Liver (tissue), 9 donors: ENCODE data around the gene PLXNB2. TPM values are rescaled to one million over a fixed set of nuclear protein-coding genes. Genes with fewer than 3 reads are reported as not detected.

Experiments
- DNase-seq: peaks from one replicate; pipeline ENCODE4 v3.0.0-alpha.2; 2017; ENCODE audit warnings: low spot score
- H3K27ac ChIP-seq, 2 donors: one replicate each; pipeline ENCODE4 v1.7.0; 2013; ENCODE audit warnings: inconsistent platforms in 2 of 2, low read length in 2 of 2, control low read depth in 1 of 2, low read depth in 1 of 2, mild to moderate bottlenecking in 1 of 2
- H3K27me3 ChIP-seq, 4 donors: one replicate each; pipeline versions ENCODE4 v1.6.1 to v1.7.0; 2013; ENCODE audit warnings: low read length in 3 of 4, inconsistent platforms in 1 of 4, mild to moderate bottlenecking in 1 of 4, moderate library complexity in 1 of 4; ENCODE audit not compliant: control insufficient read depth in 4 of 4, insufficient read depth in 4 of 4
- H3K36me3 ChIP-seq, 4 donors: one replicate each; pipeline versions ENCODE4 v1.6.1 to v1.7.0; 2013; ENCODE audit warnings: low read length in 3 of 4, mild to moderate bottlenecking in 3 of 4, low read depth in 1 of 4, moderate library complexity in 1 of 4; ENCODE audit not compliant: control insufficient read depth in 4 of 4, insufficient read depth in 3 of 4
- H3K4me1 ChIP-seq, 4 donors: one replicate each; pipeline versions ENCODE4 v1.6.1 to v1.7.0; 2013; ENCODE audit warnings: low read length in 3 of 4, mild to moderate bottlenecking in 3 of 4, moderate library complexity in 1 of 4; ENCODE audit not compliant: control insufficient read depth in 4 of 4, insufficient read depth in 4 of 4
- H3K4me3 ChIP-seq, 3 donors: one replicate each; pipeline versions ENCODE4 v1.6.1 to v1.7.0; 2013; ENCODE audit warnings: low read length in 3 of 3, control low read depth in 1 of 3, low read depth in 1 of 3, mild to moderate bottlenecking in 1 of 3
- H3K9ac ChIP-seq, 2 donors: one replicate each; pipeline ENCODE4 v1.7.0; 2013; ENCODE audit warnings: low read length in 2 of 2, mild to moderate bottlenecking in 2 of 2, moderate library complexity in 2 of 2, control low read depth in 1 of 2, low read depth in 1 of 2
- H3K9me3 ChIP-seq, 4 donors: one replicate each; pipeline versions ENCODE4 v1.6.1 to v1.7.0; 2013; ENCODE audit warnings: low read length in 3 of 4; ENCODE audit not compliant: control insufficient read depth in 4 of 4
- ATF3 ChIP-seq: IDR thresholded peaks from 2 replicates; pipeline ENCODE4 v1.6.1; 2016; ENCODE audit warnings: antibody characterized with exemption
- EGR1 ChIP-seq, 2 donors: IDR thresholded peaks; 2 replicates each; pipeline ENCODE4 v1.6.1; 2016 to 2018; ENCODE audit warnings: antibody characterized with exemption in 2 of 2, low read depth in 2 of 2
- FOXA1 ChIP-seq: IDR thresholded peaks from 2 replicates; pipeline ENCODE4 v1.6.1; 2016; ENCODE audit warnings: antibody characterized with exemption
- FOXA2 ChIP-seq: IDR thresholded peaks from 2 replicates; pipeline ENCODE4 v1.6.1; 2016; ENCODE audit warnings: antibody characterized with exemption
- GABPA ChIP-seq, 2 donors: IDR thresholded peaks in 1 of 2; conservative IDR thresholded peaks in 1 of 2; 2 replicates each; pipeline ENCODE4 v1.6.1; 2016; ENCODE audit warnings: antibody characterized with exemption in 2 of 2, mild to moderate bottlenecking in 1 of 2, moderate library complexity in 1 of 2
- HNF4A ChIP-seq, 2 donors: conservative IDR thresholded peaks; 2 replicates each; pipeline ENCODE4 v1.6.1; 2016; ENCODE audit warnings: antibody characterized with exemption in 2 of 2, mild to moderate bottlenecking in 2 of 2
- HNF4G ChIP-seq: IDR thresholded peaks from 2 replicates; pipeline ENCODE4 v1.6.1; 2016; ENCODE audit warnings: antibody characterized with exemption
- JUND ChIP-seq, 2 donors: IDR thresholded peaks; 2 replicates each; pipeline ENCODE4 v1.6.1; 2016; ENCODE audit warnings: antibody characterized with exemption in 2 of 2
- NR2F2 ChIP-seq: IDR thresholded peaks from 2 replicates; pipeline ENCODE4 v1.6.1; 2016; ENCODE audit warnings: antibody characterized with exemption
- RAD21 ChIP-seq, 2 donors: IDR thresholded peaks; 2 replicates each; pipeline ENCODE4 v1.6.1; 2016; ENCODE audit warnings: antibody characterized with exemption in 2 of 2, mild to moderate bottlenecking in 2 of 2
- RXRA ChIP-seq, 2 donors: IDR thresholded peaks; 2 replicates each; pipeline ENCODE4 v1.6.1; 2017 to 2018; ENCODE audit warnings: antibody characterized with exemption in 2 of 2, mild to moderate bottlenecking in 1 of 2
- SP1 ChIP-seq: IDR thresholded peaks from 2 replicates; pipeline ENCODE4 v1.6.1; 2018; ENCODE audit warnings: antibody characterized with exemption, mild to moderate bottlenecking
- TAF1 ChIP-seq: conservative IDR thresholded peaks from 2 replicates; pipeline ENCODE4 v1.6.1; 2016; ENCODE audit warnings: antibody characterized with exemption, mild to moderate bottlenecking
- YY1 ChIP-seq: IDR thresholded peaks from 2 replicates; pipeline ENCODE4 v1.6.1; 2016; ENCODE audit warnings: antibody characterized with exemption, mild to moderate bottlenecking
- WGBS: extraction: QIAGEN DNeasy Blood & Tissue Kit; methylation state at CpG from one replicate; pipeline ENCODE4 v1.1.7; 2013; 5-methylcytosine and 5-hydroxymethylcytosine counted together
- polyA plus RNA-seq, 2 donors: library from polyadenylated mRNA; stranded (reverse) in 1 of 2; unstranded in 1 of 2; fragments of 200-250 nt in 1 of 2; fragments of >200 nt in 1 of 2; fragmentation: Nextera tagmentation in 1 of 2; extraction: Ambion mirVana in 1 of 2; gene quantifications; one replicate each; pipeline versions ENCODE4 v1.2.1 to v1.2.3, GENCODE V29; 2013 to 2015
- total RNA-seq, 2 donors: library from RNA; depleted of rRNA; stranded (reverse); fragments of >200 nt; gene quantifications; one replicate each; pipeline ENCODE4 v1.2.3, GENCODE V29; 2014
- TF ChIP-seq, protein P1 (sequence below): IDR thresholded peaks from 2 replicates; pipeline ENCODE4 v1.6.1; 2016; ENCODE audit warnings: antibody characterized with exemption
- TF ChIP-seq, protein P2 (sequence below): IDR thresholded peaks from 2 replicates; pipeline ENCODE4 v1.6.1; 2016; ENCODE audit warnings: antibody characterized with exemption
- TF ChIP-seq, protein P3 (sequence below): IDR thresholded peaks from 2 replicates; pipeline ENCODE4 v1.6.1; 2016; ENCODE audit warnings: antibody characterized with exemption, mild to moderate bottlenecking
- TF ChIP-seq, protein P4 (sequence below): fragments of 150-350 bp; IDR thresholded peaks from 2 replicates; pipeline ENCODE4 v1.5.1; 2017; ENCODE audit warnings: improper control_type of control experiment, low read depth, low read length; ENCODE audit not compliant: missing input control
- donor health status: healthy.
- donor health status: healthy.
- donor health status: healthy.
- donor health status: healthy.
- donor health status: healthy.

The PLXNB2 gene
- total and polyA plus RNA-seq, 4 donors: 28.8 to 95.7 (median 73.9) TPM

DNA sequence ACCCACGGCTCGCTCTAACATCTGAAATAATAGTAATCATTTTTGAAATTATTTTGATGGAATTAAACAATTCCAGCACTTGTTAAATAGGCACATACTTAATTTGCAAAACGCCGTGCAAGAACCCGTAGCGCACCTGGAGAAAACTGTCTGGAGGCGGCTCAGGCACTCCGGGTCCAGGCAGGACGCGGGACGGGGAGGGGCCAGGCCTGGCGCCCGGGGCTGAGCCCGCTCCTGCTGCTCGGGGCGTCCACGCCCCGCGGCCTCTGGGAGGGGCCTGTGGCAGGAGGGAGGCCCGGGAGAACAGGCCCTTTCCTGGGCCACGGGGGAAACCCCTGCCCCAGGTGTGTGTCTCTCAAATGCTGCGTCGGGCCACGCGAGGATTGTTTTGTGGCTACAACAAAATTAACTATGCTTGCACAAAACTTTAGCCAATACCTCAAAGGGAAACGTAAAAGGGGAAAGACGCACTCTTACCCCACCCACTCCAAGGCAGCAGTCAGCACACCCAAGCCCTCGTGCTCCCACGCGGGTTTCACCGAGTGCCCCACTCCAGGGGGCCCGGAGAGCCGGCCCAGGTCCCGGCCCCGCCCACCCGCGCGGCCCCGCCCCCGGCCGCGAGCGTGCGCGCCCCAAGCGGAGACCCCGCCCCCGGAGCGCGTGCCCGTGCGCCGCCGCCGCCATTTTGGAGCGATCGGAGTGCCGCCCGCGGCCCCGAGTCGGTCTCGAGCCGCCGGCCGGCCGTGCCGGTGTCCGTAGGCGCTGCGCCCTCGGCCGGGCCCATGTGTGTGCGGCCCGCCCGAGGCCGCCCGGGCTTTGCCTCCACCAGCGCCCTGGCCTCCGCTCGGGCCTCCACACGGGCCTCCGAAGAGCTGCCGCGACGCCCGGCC is 35.5 kb upstream of the PLXNB2 start, which contains the start of gene PPP6R2:
Gene PPP6R2 (plus strand): TSS at position 677 of the 890 bp plus-strand sequence. CDS start 50,582 bp downstream, outside the sequence.
- H3K36me3 ChIP-seq: no peaks in the 10 kb centered on the region
- TF ChIP-seq NR2F2 (no peak), JUND (IDR thresholded peaks at IDR 0.05) (no peak), TAF1 (no peak), RXRA (IDR thresholded peaks at IDR 0.05) (no peak), EGR1 (IDR thresholded peaks at IDR 0.05; ENCODE audit: low read depth in 2 of 2) (no peak), ATF3 (no peak), RAD21 (IDR thresholded peaks at IDR 0.05) (peak; percentile 15 to 36), FOXA2 (no peak), GABPA (IDR thresholded peaks at IDR 0.05 in 1 of 2, conservative IDR thresholded peaks at IDR 0.05 in 1 of 2) (no peak), SP1 (peak; percentile 17)
- TF ChIP-seq, protein P1, sequence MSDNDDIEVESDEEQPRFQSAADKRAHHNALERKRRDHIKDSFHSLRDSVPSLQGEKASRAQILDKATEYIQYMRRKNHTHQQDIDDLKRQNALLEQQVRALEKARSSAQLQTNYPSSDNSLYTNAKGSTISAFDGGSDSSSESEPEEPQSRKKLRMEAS: no peak
- TF ChIP-seq, protein P2, sequence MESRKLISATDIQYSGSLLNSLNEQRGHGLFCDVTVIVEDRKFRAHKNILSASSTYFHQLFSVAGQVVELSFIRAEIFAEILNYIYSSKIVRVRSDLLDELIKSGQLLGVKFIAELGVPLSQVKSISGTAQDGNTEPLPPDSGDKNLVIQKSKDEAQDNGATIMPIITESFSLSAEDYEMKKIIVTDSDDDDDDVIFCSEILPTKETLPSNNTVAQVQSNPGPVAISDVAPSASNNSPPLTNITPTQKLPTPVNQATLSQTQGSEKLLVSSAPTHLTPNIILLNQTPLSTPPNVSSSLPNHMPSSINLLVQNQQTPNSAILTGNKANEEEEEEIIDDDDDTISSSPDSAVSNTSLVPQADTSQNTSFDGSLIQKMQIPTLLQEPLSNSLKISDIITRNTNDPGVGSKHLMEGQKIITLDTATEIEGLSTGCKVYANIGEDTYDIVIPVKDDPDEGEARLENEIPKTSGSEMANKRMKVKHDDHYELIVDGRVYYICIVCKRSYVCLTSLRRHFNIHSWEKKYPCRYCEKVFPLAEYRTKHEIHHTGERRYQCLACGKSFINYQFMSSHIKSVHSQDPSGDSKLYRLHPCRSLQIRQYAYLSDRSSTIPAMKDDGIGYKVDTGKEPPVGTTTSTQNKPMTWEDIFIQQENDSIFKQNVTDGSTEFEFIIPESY: no peak
- peak; percentile 95 for DNase-seq
- peak within 1 kb of the TSS; percentile 68 to 84 for H3K9ac ChIP-seq
- peak within 1 kb of the TSS; percentile 73 to 75 for H3K27ac ChIP-seq
- H3K4me3 ChIP-seq: peak within 1 kb of the TSS; percentile 59 to 89 (median 80)
- H3K27me3 ChIP-seq: no peaks in the 10 kb centered on the region
- under 1% methylated on average over 87 of the region's 87 CpGs for WGBS
- H3K4me1 ChIP-seq: peaks cover 3 to 28% (median 16%) of the 10 kb centered on the region in 4 donors
- no peaks in the 10 kb centered on the region for H3K9me3 ChIP-seq

- Histone ChIP-seq H3K27ac (peak overlapping the region in 1 of 2 donors; percentile 72), H3K36me3 (no peaks in the 10 kb centered on the region), H3K9me3 (no peaks in the 10 kb centered on the region), H3K4me3 (peak overlapping the region in 1 of 3 donors; percentile 89), H3K27me3 (no peaks in the 10 kb centered on the region), H3K4me1 (peaks cover 3 to 23% (median 16%) of the 10 kb centered on the region in 4 donors), H3K9ac (peak overlapping the region in 1 of 2 donors; percentile 57)
- WGBS: 14% methylated on average over 26 of the region's 26 CpGs
- peak; percentile 90 for DNase-seq
- TF ChIP-seq YY1: no peak
- TF ChIP-seq ATF3: no peak
- no peak for TF ChIP-seq GABPA (IDR thresholded peaks at IDR 0.05 in 1 of 2, conservative IDR thresholded peaks at IDR 0.05 in 1 of 2)
- peak in 1 of 2 donors; percentile 24 for TF ChIP-seq HNF4A (conservative IDR thresholded peaks at IDR 0.05)
- no peak for TF ChIP-seq TAF1
- TF ChIP-seq, protein P3, sequence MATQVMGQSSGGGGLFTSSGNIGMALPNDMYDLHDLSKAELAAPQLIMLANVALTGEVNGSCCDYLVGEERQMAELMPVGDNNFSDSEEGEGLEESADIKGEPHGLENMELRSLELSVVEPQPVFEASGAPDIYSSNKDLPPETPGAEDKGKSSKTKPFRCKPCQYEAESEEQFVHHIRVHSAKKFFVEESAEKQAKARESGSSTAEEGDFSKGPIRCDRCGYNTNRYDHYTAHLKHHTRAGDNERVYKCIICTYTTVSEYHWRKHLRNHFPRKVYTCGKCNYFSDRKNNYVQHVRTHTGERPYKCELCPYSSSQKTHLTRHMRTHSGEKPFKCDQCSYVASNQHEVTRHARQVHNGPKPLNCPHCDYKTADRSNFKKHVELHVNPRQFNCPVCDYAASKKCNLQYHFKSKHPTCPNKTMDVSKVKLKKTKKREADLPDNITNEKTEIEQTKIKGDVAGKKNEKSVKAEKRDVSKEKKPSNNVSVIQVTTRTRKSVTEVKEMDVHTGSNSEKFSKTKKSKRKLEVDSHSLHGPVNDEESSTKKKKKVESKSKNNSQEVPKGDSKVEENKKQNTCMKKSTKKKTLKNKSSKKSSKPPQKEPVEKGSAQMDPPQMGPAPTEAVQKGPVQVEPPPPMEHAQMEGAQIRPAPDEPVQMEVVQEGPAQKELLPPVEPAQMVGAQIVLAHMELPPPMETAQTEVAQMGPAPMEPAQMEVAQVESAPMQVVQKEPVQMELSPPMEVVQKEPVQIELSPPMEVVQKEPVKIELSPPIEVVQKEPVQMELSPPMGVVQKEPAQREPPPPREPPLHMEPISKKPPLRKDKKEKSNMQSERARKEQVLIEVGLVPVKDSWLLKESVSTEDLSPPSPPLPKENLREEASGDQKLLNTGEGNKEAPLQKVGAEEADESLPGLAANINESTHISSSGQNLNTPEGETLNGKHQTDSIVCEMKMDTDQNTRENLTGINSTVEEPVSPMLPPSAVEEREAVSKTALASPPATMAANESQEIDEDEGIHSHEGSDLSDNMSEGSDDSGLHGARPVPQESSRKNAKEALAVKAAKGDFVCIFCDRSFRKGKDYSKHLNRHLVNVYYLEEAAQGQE: no peak
- TF ChIP-seq HNF4G: no peak
- TF ChIP-seq, protein P2: no peak
- TF ChIP-seq, protein P4, sequence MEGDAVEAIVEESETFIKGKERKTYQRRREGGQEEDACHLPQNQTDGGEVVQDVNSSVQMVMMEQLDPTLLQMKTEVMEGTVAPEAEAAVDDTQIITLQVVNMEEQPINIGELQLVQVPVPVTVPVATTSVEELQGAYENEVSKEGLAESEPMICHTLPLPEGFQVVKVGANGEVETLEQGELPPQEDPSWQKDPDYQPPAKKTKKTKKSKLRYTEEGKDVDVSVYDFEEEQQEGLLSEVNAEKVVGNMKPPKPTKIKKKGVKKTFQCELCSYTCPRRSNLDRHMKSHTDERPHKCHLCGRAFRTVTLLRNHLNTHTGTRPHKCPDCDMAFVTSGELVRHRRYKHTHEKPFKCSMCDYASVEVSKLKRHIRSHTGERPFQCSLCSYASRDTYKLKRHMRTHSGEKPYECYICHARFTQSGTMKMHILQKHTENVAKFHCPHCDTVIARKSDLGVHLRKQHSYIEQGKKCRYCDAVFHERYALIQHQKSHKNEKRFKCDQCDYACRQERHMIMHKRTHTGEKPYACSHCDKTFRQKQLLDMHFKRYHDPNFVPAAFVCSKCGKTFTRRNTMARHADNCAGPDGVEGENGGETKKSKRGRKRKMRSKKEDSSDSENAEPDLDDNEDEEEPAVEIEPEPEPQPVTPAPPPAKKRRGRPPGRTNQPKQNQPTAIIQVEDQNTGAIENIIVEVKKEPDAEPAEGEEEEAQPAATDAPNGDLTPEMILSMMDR: peak; percentile 98
- peak in 1 of 2 donors; percentile 96 for TF ChIP-seq RAD21 (IDR thresholded peaks at IDR 0.05)
- peak in 1 of 2 donors; percentile 60 for TF ChIP-seq RXRA (IDR thresholded peaks at IDR 0.05)
- TF ChIP-seq SP1: no peak
- no peak for TF ChIP-seq FOXA1
- no peak for TF ChIP-seq EGR1 (IDR thresholded peaks at IDR 0.05; ENCODE audit: low read depth in 2 of 2)
- TF ChIP-seq, protein P1: no peak
These were observed 34.7 kb upstream of the PLXNB2 start for GRCh38 chr22:50341977-50342650.
